ENCODE data around the gene KCND1.

The KCND1 gene

GRCh38 chrX:48937054-48937907 is 34.4 kb downstream of the KCND1 start:
- peak; percentile 81 for DNase-seq (ENCODE audit: low read depth)

GRCh38 chrX:48936429-48937053 is 35.1 kb downstream of the KCND1 start:
- DNase-seq (ENCODE audit: low read depth) = no peak

- DNase-seq (ENCODE audit: low read depth) = no peak
Measured at GRCh38 chrX:48935301-48935670, 36.4 kb downstream of the KCND1 start.

GRCh38 chrX:48934581-48935300 is 36.9 kb downstream of the KCND1 start:
- DNase-seq (ENCODE audit: low read depth) = peak; percentile 48

GRCh38 chrX:48933757-48934156 is 37.9 kb downstream of the KCND1 start:
- no peak for DNase-seq (ENCODE audit: low read depth)

- DNase-seq (ENCODE audit: low read depth) = no peak
Measured at GRCh38 chrX:48927736-48928382, 43.8 kb downstream of the KCND1 start.

- no peak for DNase-seq (ENCODE audit: low read depth)
Measured at GRCh38 chrX:48927123-48927522, 44.5 kb downstream of the KCND1 start.

- no peak for DNase-seq (ENCODE audit: low read depth)
Measured at GRCh38 chrX:48924270-48924669, 47.4 kb downstream of the KCND1 start.

GRCh38 chrX:48923771-48924170 is 47.9 kb downstream of the KCND1 start:
- DNase-seq (ENCODE audit: low read depth) = no peak

GRCh38 chrX:48920718-48921104 is 50.9 kb downstream of the KCND1 start:
- no peak for DNase-seq (ENCODE audit: low read depth)

- no peak for DNase-seq (ENCODE audit: low read depth)
Measured at GRCh38 chrX:48919947-48920717, 51.5 kb downstream of the KCND1 start.

GRCh38 chrX:48919360-48919841 is 52.2 kb downstream of the KCND1 start:
- DNase-seq (ENCODE audit: low read depth) = no peak

- DNase-seq (ENCODE audit: low read depth) = peak; percentile 87
Measured at GRCh38 chrX:48918643-48919340, 52.9 kb downstream of the KCND1 start, which contains the start of gene PIM2. PIM2 (minus strand) TSS chrX:48919024; CDS start chrX:48918834, 190 bp downstream.

GRCh38 chrX:48918301-48918642 is 53.4 kb downstream of the KCND1 start:
- no peak for DNase-seq (ENCODE audit: low read depth)

GRCh38 chrX:48917139-48918001 is 54.3 kb downstream of the KCND1 start:
- DNase-seq (ENCODE audit: low read depth) = peak; percentile 84

GRCh38 chrX:48914593-48915493 is 56.8 kb downstream of the KCND1 start:
- no peak for DNase-seq (ENCODE audit: low read depth)

- no peak for DNase-seq (ENCODE audit: low read depth)
Measured at GRCh38 chrX:48913605-48914366, 57.9 kb downstream of the KCND1 start.
